Stimulated activated CD4-positive, alpha-beta T cell treated with anti-CD3 and anti-CD28 coated beads, TNF-alpha, amount 100 ng/mL, for 1 hour (primary cell): Measurements from ENCODE around the gene SYT14.
"Not testable (repeated sequence)": the region's sequence is repeated elsewhere in the genome, so short reads cannot be mapped to it uniquely, and the experiment has no call there.

Experiments
- DNase-seq, 3 donors: peaks; one replicate each; pipeline ENCODE4 v3.0.0-alpha.2; 2020; ENCODE audit warnings: low read depth in 3 of 3, low spot score in 1 of 3

Gene SYT14

GRCh38 chr1:210024996-210025395, 87.0 kb downstream of the SYT14 start:
- no peak for DNase-seq

- DNase-seq = no peak
Observed at GRCh38 chr1:210025870-210026269, 87.9 kb downstream of the SYT14 start.

GRCh38 chr1:210027994-210028393, 90.0 kb downstream of the SYT14 start:
- no peak for DNase-seq

DNA sequence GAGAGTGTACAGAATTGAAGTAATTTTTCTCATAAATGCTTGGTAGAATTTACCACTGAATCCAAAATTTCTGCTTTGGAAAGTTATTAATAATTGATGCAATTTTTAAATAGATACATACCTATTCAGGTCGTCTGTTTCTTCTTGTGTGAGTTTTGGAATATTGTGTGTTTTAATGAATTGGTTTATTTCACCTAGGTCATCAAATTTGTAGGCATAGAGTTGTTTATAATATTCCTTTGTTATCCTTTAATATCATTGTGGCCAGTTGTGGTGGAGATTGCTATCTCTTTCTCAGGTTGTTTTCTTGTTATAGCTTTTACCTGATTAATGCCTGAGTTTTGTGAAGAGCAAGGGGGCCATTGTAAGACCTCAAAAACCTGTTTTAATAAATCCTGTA, 93.5 kb downstream of the SYT14 start:
- DNase-seq = no peak

GRCh38 chr1:210043058-210043457, 105.0 kb downstream of the SYT14 start:
- DNase-seq = no peak

GRCh38 chr1:210049616-210050015, 111.6 kb downstream of the SYT14 start:
- DNase-seq = no peak

- not testable (repeated sequence) for DNase-seq
Observed at GRCh38 chr1:210050491-210050890, 112.5 kb downstream of the SYT14 start.

DNA sequence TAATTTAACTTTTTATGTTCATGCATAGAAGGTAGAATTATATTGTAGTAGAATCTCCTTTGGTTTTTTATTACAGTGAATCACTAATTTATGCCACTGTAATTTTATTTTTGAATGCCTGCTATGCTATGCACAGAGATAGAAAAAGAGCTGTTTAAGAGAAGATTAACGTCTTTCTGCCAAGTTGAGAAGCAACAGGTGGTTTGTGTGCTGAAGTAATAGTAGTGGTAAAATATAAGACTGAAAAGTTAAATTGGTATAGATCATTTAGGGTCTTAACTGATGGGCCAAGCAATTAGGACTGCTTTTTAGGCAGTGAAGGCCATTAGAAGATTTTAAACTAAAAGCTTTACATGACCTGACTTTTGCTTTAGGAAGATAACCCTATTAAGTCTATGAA, 115.1 kb downstream of the SYT14 start:
- DNase-seq = no peak

DNA sequence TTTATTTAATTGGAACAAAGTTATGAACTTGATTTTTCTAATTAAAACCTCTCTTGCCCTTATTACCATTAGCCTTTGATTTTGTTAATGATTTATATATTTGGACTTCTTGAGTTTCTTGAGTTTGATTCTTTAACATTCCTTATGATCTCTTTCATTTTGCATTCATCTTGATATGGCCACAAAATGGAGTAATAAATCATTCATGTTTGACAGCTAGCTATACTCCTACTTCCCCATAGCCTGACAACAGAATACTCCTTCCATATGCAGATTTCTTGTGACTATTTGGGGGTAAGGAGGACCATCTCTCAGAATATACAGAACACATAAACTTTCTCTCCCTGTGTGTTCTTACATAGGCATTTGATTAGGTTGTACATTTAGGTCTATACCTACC, 119.6 kb downstream of the SYT14 start:
- no peak for DNase-seq

DNA sequence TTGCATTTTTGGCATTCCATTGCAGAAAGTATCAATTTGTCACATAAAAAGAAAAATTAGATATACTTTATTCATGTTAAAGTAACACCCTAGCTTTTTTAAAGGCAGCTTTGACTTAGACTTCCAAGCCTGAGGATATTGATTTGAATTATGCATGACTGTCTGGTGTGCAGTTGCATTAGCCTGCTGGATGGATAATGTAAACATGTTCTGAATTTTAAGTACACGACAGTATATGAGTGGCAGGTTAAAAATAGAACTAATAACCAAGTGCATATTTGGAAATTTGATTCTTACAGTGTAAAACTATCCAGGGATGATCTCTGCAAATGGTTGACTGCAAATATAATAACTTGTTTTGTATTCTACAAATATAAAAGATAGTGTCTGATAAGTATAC, 124.0 kb downstream of the SYT14 start:
- no peak for DNase-seq

DNA sequence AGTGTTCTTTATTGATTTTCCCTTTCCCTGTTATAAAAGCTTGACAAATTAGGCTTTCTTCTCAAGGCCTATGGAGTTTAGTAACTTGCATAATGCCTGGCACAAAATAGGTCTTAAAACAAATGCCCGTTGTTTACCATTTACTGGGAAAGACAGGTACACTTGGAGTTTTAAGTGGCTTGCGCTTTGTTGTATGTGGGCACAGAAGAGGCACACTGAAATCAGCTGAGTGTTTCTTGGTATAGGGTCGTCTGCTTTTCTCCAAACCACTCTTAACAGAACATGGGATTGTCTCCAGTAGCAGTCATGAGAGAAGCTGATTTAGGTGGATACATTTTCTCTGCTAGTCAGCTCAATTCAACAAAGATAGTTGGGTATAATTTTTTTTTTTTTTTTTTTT, 132.5 kb downstream of the SYT14 start:
- DNase-seq = no peak

DNA sequence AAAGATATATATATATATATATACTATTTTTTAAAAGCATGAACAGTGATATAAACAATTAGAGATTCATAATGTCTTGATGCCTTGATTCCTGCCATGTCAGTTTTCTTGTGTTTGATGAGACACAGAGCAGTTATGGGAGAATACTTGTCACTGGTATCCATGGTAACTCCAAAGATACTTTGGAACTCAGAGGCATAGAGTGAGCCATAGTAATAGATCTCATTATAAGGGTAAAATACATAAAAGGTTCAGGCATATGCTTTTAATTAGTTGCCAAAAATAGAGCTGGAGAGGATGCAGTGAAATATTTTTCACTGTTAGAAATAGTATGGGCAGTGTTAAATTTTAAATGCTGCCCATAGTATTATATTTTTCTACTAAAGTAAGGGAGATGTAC, 134.1 kb downstream of the SYT14 start:
- DNase-seq = no peak

DNA sequence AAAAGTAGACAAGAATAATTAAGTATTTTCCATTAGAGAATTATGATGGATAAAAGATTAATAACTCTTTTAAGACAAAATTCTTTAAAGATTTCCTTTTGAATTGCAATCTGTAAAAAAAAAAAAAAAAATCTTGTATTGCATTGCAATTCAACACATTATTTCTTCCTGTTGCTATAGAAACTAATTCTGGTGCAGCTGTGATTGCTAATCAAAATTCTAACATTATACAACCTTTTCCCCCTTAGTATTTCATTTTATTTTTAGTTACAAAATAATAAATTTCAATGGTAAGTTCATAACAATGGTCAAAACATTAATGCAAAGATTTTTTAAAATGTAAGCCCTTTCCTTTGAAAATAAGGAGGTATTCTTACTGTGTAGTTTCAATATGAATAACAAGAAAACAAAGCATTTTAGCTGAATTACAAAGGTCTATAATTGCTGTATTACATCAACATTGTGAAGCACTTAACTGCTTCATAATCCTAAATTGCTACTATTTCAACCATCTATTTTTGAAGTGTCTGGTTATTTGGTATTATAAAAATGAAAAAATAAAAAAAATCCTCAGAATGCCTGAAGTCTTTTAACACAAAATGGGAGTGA, 135.0 kb downstream of the SYT14 start:
- DNase-seq = no peak

DNA sequence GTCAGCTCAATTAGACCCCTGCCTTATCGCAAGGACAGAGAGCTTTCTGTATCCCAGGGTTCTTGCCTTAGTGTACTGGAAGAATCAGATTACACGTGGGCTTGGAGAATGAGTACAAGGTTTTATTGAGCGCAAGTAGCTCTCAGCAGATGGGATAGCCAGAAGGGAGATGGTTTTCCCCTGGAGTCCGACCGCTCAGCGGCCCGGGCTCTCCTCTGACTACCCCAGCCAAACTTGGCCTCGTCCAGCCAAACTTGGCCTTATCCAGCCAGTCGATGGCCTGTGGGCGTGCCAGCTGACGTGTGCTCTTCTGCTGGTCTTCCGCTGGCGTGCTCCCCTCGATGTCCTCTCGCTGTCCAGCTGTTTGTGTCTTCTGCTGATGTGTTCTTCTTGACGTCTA, 136.9 kb downstream of the SYT14 start:
- no peak for DNase-seq

GRCh38 chr1:210076620-210077019, 138.6 kb downstream of the SYT14 start:
- no peak for DNase-seq

DNA sequence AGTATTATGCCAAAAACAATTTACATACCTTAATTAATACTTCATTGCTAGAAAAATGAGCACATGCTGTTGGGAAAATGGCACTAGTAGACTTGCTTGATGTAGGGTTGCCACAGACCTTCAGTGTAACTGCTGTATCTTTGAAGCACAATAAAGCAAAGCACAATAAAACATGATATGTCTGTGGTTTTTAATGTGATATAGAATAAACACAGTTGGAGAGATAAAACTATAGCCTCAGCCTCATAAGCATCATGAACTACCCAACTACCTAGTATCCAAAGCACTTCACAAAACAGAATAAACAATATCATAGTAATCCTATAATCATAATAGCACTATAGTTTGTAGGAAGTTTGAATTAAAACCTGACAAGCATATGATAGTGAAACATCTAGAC, 143.5 kb downstream of the SYT14 start:
- no peak for DNase-seq

DNA sequence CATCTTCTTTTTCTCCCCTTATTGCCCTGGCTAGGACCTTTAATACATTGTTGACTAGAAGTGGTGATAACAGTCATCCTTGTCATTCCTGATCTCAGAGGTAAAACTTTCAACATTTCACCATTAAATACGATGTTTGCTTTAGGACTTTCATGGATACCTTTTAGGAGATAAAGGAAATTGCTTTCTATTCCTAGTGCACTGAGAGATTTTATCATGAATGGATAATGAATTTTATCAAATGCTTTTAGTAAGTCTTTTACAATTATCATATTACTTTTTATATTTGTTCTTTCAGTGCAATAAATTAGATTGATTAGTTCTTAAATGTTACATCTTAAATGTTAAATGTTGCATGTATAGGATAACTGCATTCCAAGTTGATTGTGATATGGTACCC, 147.3 kb downstream of the SYT14 start:
- DNase-seq = no peak

DNA sequence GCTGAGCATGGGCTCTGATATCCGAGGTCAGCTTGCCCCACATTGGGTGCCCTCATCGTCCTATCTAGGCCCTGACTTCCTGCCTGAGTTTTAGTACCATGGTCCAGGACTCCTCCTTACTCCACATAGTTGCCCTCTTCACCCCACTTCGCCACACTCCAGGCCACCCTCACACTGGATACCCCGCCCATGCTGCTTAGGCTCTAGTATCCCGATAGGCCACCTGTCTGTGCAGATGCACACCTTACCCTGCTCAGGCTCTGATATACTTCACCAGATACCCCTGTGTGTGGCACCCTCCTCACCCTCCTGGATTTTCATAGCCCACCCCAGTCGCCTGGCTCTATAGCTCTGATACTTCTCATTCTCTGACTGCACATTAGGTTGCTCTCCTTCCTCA, 149.0 kb downstream of the SYT14 start:
- no peak for DNase-seq

DNA sequence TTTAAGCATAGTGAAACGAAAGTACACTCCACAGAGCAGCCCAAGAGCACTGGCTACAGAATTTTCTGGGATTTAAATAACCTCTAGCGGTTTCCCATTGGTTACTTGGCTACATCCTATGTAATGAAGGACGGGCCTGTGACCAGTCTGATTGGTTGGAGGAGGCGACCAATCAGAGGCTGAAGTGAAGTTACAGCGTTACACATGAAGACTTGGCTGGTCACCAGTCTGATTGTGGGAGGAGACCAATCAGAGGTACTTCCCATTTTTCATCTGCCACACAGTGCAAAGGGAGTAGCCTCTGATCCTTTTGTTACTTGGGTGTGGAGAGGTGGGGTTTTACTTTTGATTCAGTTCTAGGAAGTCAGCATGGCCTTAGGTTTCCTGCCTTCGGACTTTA, 151.8 kb downstream of the SYT14 start:
- no peak for DNase-seq

GRCh38 chr1:210092366-210092765, 154.3 kb downstream of the SYT14 start:
- DNase-seq = no peak

- no peak for DNase-seq
Observed at GRCh38 chr1:210093461-210093860, 155.4 kb downstream of the SYT14 start.

DNA sequence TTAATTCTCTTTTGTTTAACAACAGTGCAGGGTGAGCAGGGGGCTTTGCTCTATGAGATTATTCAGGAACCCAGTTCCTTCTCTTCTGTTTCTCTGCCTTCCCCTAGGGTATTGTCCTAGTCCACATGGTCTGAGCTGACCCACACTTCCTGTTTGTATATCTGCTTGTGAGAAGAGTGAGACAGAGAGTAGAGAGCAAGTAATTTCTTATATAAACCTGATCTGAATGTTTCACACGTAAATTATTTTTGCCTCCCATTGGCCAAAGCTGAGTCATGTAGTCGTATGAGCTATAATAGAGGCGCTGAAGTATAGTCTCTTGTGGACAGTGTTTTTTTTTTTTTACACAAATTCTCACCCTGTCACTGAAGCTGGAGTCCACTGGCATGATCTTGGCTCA, 160.3 kb downstream of the SYT14 start:
- no peak for DNase-seq

DNA sequence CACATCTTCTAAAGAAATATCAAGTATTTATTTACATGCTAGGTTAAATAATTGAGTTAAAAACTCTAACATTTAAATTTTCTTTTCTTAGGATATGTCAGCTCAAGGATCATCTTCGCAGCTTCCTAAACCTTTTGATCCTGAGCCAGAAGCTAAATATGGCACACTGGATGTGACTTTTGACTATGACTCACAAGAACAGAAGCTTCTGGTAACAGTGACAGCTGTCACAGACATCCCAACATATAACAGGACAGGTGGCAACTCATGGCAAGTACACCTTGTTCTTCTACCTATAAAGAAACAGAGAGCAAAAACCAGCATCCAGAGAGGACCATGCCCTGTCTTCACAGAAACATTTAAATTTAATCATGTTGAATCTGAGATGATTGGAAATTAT, 161.9 kb downstream of the SYT14 start:
- DNase-seq = no peak

- no peak for DNase-seq
Observed at GRCh38 chr1:210104103-210104502, 166.1 kb downstream of the SYT14 start.
